ENCODE data around the gene PIAS1. TPM values are rescaled to one million over a fixed set of nuclear protein-coding genes. Genes with fewer than 3 reads are reported as not detected.

PIAS1 gene
- 13.3 to 22.5 TPM (median 19.8 TPM) in 5 replicates for total RNA-seq (2022; extraction: Qiagen RNA extraction; ENCODE audit: low read depth)

GRCh38 chr15:68053701-68054627 is at the start of gene PIAS1:
PIAS1 (plus strand) TSS chr15:68054315; CDS start chr15:68054327, 12 bp downstream.

GRCh38 chr15:68204776-68205557 is 150.9 kb downstream of the PIAS1 start, which contains the start of gene CALML4:
CALML4 (minus strand) TSS chr15:68205332; CDS start chr15:68205247, 85 bp downstream.

GRCh38 chr15:68229386-68230156 is 175.5 kb downstream of the PIAS1 start, which contains the start of gene CLN6:
CLN6 (minus strand) TSS chr15:68229728; CDS start chr15:68229584, 144 bp downstream.

Other genes with a start within 250 kb of the PIAS1 start
- 0.03 to 0.10 TPM (median 0.05 TPM) in 5 replicates for gene SKOR1, start 228.8 kb upstream of the PIAS1 start, total RNA-seq (2022; extraction: Qiagen RNA extraction; ENCODE audit: low read depth)
- not detected in 5 replicates for gene RNU6-1, start 214.3 kb upstream of the PIAS1 start, total RNA-seq (2022; extraction: Qiagen RNA extraction; ENCODE audit: low read depth)
- 7.8 to 10.7 TPM (median 9.1 TPM) in 5 replicates for gene CALML4, start 151.0 kb downstream of the PIAS1 start, total RNA-seq (2022; extraction: Qiagen RNA extraction; ENCODE audit: low read depth)
- gene CLN6, start 175.4 kb downstream of the PIAS1 start, total RNA-seq (2022; extraction: Qiagen RNA extraction; ENCODE audit: low read depth): 63.7 to 81.1 TPM (median 76.8 TPM) in 5 replicates
- 16.1 to 28.2 TPM (median 24.5 TPM) in 5 replicates for gene FEM1B, start 223.4 kb downstream of the PIAS1 start, total RNA-seq (2022; extraction: Qiagen RNA extraction; ENCODE audit: low read depth)